Tibial artery (tissue), 4 donors: ENCODE measurements around the gene GABRR2.

Source experiments
- DNase-seq, 2 donors: peaks; one replicate each; pipeline ENCODE4 v3.0.0-alpha.2; 2019
- H3K27ac ChIP-seq, 2 donors: fragments of 200-600 bp; sonication (generic) in 1 of 2; 1 replicate in 1 of 2; 2 replicates in 1 of 2; pipeline ENCODE4 v1.5.1; 2018 to 2019; ENCODE audit warnings: mild to moderate bottlenecking in 1 of 2
- H3K27me3 ChIP-seq, 2 donors: fragments of 200-600 bp; sonication (generic) in 1 of 2; one replicate each; pipeline versions ENCODE4 v1.5.1 to v1.6.0; 2016 to 2019
- H3K36me3 ChIP-seq, 3 donors: fragments of 200-600 bp; sonication (generic) in 2 of 3; one replicate each; pipeline ENCODE4 v1.5.1; 2016 to 2019; ENCODE audit warnings: mild to moderate bottlenecking in 2 of 3
- H3K4me1 ChIP-seq, 4 donors: fragments of 200-600 bp; sonication (generic) in 2 of 4; 1 replicate in 3 of 4; 2 replicates in 1 of 4; pipeline ENCODE4 v1.5.1; 2016 to 2019
- H3K4me3 ChIP-seq, 2 donors: fragments of 200-600 bp; sonication (generic) in 1 of 2; 1 replicate in 1 of 2; 2 replicates in 1 of 2; pipeline ENCODE4 v1.5.1; 2018 to 2019; ENCODE audit warnings: mild to moderate bottlenecking in 2 of 2
- H3K9me3 ChIP-seq, 3 donors: fragments of 200-600 bp; sonication (generic) in 1 of 3; one replicate each; pipeline ENCODE4 v1.5.1; 2016 to 2019
- intact Hi-C: fragments of 100-400 bp; cut with DNase I; formaldehyde crosslinking; loops from one replicate; pipeline ENCODE4 v1.15.0; 2023; ENCODE audit warnings: low total_unique reads
- TF ChIP-seq, protein P1 (sequence below), 2 experiments: fragments of 200-600 bp in 1 of 2; fragments of 450-650 bp in 1 of 2; IDR thresholded peaks; one replicate each; pipeline ENCODE4 v1.5.1; 2017 to 2019; ENCODE audit warnings: antibody characterized with exemption in 2 of 2, mild to moderate bottlenecking in 1 of 2, moderate library complexity in 1 of 2

Gene GABRR2

DNA sequence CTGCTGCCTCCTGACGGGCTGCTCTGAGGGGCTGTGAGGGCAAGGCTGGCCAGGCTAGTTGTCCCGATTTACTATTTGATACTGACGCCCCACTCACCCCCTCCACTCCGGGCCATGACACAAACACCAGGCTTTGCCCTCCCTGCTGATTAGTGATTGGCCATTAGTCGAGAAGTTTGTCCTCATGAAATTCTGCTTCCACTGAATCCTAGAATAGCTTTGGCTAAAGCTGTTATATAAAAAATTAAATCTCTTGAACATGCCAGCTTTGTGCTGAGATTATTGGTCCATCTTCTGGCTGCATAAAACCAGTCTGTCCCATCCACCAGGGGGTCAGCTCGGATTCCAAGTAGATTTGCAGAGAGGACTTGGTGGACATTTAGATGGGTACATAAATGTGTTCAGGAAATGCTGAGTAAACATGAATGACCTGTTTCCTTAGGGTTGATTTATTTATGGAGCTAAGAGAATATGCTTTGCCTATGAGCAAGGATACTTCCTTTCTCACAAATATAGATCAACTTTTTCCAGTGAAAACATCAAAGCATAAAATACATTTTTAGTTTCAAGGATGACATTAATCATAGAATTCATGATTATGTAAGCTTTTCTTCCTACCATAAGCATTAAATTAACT, at the start of gene GABRR2:
GABRR2 (minus strand) TSS at position 51 of the 637 bp plus-strand sequence. CDS start 134 bp downstream, outside the sequence.
- Histone ChIP-seq H3K27me3 (no peaks in the 10 kb centered on the region), H3K27ac (no peak within 1 kb of the TSS), H3K36me3 (peaks cover 0 to 8% (median 6%) of the 10 kb centered on the region in 3 donors), H3K4me1 (peaks cover 0 to 32% (median 23%) of the 10 kb centered on the region in 4 donors), H3K4me3 (no peak within 1 kb of the TSS), H3K9me3 (no peaks in the 10 kb centered on the region)
- TF ChIP-seq, protein P1, sequence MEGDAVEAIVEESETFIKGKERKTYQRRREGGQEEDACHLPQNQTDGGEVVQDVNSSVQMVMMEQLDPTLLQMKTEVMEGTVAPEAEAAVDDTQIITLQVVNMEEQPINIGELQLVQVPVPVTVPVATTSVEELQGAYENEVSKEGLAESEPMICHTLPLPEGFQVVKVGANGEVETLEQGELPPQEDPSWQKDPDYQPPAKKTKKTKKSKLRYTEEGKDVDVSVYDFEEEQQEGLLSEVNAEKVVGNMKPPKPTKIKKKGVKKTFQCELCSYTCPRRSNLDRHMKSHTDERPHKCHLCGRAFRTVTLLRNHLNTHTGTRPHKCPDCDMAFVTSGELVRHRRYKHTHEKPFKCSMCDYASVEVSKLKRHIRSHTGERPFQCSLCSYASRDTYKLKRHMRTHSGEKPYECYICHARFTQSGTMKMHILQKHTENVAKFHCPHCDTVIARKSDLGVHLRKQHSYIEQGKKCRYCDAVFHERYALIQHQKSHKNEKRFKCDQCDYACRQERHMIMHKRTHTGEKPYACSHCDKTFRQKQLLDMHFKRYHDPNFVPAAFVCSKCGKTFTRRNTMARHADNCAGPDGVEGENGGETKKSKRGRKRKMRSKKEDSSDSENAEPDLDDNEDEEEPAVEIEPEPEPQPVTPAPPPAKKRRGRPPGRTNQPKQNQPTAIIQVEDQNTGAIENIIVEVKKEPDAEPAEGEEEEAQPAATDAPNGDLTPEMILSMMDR (IDR thresholded peaks at IDR 0.05), result no peak
- intact Hi-C loops, result no loop called here
- DNase-seq, result no peak

DNA sequence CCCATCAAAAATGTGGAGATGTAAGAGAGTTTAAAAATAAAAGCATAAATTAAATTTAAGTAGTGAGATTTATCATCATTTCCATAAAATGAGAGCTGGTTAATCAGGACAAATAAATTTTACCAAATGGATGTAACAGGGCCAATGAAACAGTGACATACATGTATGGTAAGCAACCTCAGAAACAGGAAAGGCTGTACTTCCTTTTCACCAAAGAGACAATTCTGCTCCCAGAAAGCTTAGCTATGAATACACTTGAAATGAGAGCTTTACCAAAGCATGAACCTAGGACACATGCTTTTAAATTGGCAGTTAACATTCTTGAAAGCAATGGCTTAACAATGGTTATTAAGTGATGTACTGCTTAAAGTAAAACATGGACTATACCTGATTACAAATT, 49.5 kb upstream of the GABRR2 start:
- H3K27me3 ChIP-seq, result no peaks in the 10 kb centered on the region
- no peaks in the 10 kb centered on the region for H3K9me3 ChIP-seq
- DNase-seq, result no peak
- H3K27ac ChIP-seq, result no peak overlapping the region
- no peak overlapping the region for H3K4me3 ChIP-seq
- peaks cover 0 to 11% (median 7%) of the 10 kb centered on the region in 4 donors for H3K4me1 ChIP-seq
- no peaks in the 10 kb centered on the region for H3K36me3 ChIP-seq
- intact Hi-C loops, result loop anchor here (10.0 kb wide), 1 partner anchor 50 kb away; the partner anchor contains the start of gene RRAGD
- TF ChIP-seq, protein P1 (IDR thresholded peaks at IDR 0.05), result no peak

DNA sequence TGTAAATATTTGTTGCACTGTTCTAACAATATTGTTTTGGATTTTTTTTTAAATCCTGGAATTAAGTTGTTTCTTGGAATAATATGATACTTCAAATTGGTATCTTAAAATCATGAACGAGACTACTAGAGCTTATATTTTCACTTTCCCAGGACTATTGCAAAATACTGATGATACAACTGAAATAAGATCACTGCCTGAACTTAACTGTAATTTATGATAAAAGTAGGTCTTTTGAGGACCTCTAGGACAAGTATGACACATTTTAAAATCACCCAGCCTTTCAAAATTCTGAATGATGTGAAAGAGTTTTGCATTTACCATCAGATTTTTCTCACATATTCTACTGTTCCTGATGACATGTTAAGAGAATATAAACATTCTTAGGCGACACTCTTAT, 46.1 kb upstream of the GABRR2 start:
- no peaks in the 10 kb centered on the region for H3K27me3 ChIP-seq
- H3K36me3 ChIP-seq, result no peaks in the 10 kb centered on the region
- no peak for DNase-seq
- H3K9me3 ChIP-seq, result no peaks in the 10 kb centered on the region
- no peaks in the 10 kb centered on the region for H3K4me1 ChIP-seq
- intact Hi-C loops, result loop anchor here (10.0 kb wide), 1 partner anchor 54 kb away; the partner anchor contains the start of gene RRAGD
- TF ChIP-seq, protein P1 (IDR thresholded peaks at IDR 0.05), result no peak
- no peak overlapping the region for H3K27ac ChIP-seq
- no peak overlapping the region for H3K4me3 ChIP-seq

DNA sequence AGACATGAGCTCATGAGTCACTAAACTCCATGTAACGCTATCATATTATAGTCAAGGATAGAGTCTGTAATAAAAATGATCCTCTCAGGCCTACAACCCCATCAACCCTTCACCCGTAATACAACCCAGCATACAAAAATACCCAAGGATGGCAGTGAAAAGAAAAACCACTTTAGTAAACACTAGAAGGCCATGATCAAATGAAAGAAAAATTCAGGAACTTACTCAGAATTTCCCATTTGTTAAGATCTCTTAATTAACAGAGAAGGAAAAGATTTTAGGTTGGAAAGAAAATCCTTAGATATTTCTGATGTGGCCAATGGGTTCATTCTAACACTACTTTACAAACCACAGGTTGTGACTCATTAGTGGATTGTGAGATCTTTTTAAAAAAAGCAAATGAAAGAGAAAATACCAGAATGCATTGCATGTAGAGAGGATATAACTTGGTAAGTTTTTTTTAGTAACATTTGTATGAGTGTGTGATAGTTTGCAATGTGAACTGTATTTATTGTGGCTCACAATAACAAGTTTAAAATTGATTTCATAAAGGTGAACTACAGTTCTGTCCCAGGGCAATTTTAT, 45.4 kb upstream of the GABRR2 start:
- no peak overlapping the region for H3K4me3 ChIP-seq
- TF ChIP-seq, protein P1 (IDR thresholded peaks at IDR 0.05), result no peak

DNA sequence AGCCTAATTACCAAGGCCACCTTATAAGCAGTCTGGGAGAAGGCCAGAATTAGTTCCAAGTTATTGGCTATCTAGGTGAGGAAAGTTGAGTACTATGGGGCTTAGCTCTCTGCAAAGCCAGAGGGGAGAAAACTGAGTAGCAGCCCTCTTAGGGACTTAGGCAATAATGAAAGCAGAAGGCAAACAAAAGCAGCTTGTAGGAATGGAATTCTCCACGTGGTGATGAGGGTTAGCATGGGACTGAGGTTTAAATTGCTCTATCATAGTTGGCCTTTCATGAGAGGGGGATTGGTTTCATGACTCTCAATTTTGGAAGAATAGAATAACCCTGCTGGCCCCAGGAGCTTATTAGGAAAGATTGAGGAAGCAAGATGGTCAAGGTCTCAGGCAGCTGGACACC, 44.5 kb upstream of the GABRR2 start:
- Histone ChIP-seq H3K27me3 (no peaks in the 10 kb centered on the region), H3K4me1 (no peaks in the 10 kb centered on the region), H3K9me3 (no peaks in the 10 kb centered on the region), H3K4me3 (no peak overlapping the region), H3K27ac (no peak overlapping the region), H3K36me3 (no peaks in the 10 kb centered on the region)
- intact Hi-C loops, result no loop called here
- TF ChIP-seq, protein P1 (IDR thresholded peaks at IDR 0.05), result no peak
- no peak for DNase-seq

More for the DNA sequence above, 45.4 kb upstream of the GABRR2 start:
- Histone ChIP-seq H3K9me3 (no peaks in the 10 kb centered on the region), H3K36me3 (no peaks in the 10 kb centered on the region), H3K4me1 (no peaks in the 10 kb centered on the region), H3K27me3 (no peaks in the 10 kb centered on the region), H3K27ac (no peak overlapping the region)
- no peak for DNase-seq
- intact Hi-C loops, result loop anchor here (10.0 kb wide), 1 partner anchor 54 kb away; the partner anchor contains the start of gene RRAGD
